GM18502 (cell line): Measurements from ENCODE around the gene RBM47.
A peak's percentile ranks its signal among the peaks of the same experiment; 100 is the strongest.
"Not testable (repeated sequence)": the region's sequence is repeated elsewhere in the genome, so short reads cannot be mapped to it uniquely, and the experiment has no call there.

Experiments
- ATAC-seq: cut with Tn5 transposase; IDR thresholded peaks from one replicate; pipeline ENCODE4 v1.9.1; 2021; ENCODE audit warnings: mild to moderate bottlenecking; ENCODE audit not compliant: unreplicated experiment, poor library complexity

RBM47 gene

DNA sequence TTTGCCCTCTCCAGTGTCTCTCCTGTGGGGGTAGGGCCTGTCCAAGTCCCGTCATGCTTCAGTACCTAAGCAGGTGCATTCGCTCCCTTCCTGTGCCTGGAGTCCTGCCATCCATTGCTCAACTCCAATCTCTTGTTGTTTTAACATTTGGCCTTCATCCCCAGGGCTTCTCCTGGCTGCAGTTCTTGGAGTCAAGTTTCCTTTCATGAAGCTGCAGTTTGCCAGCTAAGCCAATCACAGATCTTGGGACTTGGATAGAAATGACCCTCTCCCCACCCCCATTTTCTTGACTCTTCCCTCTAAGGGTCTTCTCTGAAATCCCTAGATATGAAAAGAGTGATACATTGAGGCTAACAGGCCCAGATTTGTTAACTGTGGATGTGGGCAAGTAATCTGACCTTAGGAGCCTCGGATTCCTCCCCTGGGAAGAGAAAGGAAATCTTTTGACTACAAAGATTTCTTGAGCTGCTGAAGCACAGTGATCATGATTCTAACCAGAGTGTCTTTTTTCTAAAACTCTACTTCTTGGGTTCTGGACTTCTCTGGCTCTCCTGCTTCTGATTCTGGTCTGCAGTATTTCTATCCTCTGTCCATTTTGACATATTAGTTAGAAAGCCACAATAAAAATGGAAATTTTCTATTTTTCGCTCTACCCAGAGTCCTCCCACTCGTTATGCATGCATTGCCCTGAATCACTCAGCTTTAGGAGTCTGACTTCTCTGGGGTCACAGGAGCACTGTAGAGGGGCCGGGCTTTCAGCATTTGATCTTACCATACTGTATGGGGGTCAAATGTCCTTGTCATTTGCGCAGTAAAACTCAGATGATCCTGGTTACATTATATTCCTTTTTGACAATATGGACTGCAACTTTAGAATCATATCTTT, 233.5 kb downstream of the RBM47 start:
- ATAC-seq, result no peak

DNA sequence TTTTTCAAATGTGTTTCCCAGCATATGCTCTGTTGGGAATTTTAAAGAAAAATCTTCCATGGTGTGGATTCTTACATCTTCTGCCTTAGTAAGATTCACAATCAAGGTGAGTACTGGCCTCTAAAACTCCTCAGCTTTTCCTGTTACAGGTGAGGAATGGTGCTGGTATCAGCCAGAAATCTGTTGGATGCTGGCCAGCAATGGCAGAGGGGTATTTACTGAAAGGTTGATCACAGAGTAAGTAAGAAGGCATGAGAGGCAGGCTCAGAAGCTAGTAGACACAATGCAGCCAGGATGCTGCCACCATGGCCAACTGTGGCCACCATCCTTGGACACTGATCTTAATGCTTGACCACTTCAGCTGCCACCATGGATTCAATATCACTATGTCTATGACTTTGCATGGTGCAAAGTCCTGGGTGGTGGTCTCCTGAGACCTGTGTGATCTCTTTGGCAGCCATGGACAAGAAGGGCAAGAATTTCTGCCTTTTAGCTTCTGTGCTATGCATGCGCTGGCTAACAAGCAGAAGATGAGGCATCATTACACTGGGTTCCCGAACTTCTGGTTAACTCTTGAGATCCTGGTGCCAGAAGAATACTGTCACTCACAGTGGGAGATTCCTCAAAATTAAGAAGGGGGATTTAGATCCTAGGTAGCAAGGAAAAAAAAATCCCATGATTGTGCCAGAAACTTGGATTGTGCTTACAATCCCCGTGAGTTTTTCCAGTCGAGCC, 234.3 kb downstream of the RBM47 start:
- ATAC-seq, result no peak

DNA sequence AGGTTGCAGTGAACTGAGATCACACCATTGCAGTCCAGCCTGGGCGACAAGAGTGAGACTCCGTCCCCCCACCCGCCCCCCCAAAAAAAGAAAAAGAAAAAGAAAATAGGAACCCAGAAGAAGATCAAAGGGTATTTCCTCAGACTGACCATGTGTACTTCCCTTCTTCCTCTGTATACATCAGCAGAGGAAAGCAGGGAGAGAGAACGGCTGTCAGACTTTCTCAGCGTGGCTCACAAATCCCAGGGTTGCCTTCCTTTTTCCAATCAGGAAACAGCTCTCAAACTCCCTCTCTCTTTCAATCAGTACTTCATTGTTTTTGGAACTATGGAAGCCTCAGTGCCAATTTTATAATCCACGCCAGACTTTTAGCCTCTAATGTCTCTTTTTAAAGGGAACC, 235.4 kb downstream of the RBM47 start:
- no peak for ATAC-seq

DNA sequence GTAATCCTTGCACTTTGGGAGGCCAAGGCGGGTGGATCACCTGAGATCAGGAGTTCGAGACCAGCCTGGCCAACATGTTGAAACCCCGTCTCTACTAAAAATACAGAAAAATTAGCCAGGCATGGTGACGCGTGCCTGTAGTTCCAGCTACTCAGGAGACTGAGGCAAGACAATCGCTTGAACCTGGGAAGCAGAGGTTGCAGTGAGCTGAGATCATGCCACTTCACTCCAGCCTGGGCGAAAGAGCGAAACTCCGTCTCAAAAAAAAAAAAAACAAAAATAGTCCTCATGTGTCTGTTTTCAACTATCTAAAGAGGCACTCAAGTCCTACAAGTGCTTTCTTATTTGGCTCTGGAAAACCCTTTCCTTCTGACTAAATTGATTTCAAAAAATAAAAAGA, 237.4 kb downstream of the RBM47 start:
- not testable (repeated sequence) for ATAC-seq

DNA sequence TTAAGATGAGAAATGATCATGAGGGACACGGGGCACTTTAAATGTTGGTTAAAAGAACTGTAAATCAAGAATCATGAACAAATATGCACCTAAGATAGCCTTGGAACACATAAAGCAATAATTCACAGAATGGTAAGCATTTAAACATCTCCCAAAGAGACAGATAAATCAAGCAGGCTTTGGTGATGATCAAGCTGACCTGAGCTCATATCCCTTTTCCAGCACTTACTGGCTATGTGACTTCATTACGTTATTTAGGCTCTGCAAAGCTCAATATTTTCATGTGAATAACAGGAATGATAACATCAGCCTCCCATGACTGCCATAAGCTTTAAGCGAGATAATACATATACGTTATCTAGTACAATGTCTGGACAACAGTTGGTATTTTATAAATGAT, 239.7 kb downstream of the RBM47 start:
- ATAC-seq, result no peak

DNA sequence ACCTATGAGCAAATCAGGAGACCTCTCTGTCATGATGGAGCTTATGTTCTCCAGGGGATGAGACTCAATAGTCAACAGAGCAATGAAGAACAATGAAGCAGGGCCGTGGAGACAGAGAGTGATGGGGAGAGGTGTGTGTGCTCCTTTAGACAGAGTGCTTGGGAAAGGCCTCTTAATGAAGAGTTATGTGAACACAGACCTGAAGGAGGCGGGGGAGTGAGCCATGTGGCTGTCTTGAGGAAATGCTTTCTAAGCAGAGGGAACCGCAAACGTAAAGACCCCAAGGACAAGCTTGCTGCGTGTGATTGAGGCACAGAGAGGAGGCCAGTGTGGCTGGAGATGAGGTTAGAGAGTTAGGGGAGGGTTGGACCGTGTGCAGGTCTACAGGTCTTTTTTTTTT, 241.4 kb downstream of the RBM47 start:
- no peak for ATAC-seq

DNA sequence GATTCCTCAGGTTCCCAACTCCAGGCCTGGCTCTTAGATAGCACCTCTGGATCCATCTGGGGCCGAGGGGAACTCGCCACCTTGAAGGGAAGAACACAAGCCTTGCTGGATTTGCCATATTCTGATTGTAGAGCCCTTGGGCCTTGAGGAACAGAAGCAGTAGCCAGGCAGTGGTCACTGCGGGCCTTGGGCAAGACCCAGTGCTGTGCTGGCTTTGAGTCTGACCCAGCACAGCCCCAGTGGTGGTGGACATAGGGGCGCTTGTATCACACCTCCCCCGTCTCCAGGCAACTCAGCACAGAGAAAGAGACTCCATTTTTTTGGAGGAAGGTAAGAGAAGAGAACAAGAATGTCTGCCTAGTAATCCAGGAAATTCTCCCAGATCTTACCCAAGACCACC, 249.0 kb downstream of the RBM47 start:
- no peak for ATAC-seq

DNA sequence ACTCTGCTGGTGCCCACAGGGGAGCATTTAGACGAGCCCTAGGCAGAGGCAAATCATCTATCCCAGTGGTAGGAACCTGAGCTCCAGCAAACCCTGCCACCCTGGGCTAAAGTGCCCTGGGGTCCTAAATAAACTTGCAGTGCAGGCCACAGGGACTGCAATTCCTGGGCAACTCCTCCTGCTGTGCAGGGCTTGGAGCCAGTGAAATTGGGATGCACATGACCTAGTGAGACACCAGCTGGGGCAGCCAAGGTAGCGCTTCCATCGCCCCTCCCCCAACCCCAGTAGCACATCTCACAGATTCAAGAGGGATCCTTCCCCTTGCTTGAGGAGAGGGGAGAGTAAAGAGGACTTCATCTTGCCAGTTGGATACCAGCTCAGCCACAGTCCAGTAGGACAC, 250.4 kb downstream of the RBM47 start:
- ATAC-seq, result no peak

DNA sequence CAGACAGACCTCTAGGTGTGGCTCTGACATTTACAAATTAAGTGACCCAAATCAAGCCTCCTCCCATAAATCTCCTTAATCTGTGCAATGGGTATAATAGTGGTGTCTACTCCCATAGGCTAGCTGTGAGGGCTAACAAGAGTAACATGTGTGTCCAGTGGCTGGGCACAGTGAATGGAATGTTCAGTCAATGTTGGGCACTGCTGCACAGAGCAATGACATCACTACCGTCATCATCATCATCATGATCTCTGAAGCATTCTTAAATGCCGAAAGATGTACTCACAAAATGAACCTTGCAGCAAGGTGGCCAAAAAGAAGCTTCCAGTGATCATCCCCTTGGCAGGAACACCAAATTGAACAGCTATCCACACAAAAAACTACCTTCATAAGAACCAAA, 251.0 kb downstream of the RBM47 start:
- no peak for ATAC-seq

DNA sequence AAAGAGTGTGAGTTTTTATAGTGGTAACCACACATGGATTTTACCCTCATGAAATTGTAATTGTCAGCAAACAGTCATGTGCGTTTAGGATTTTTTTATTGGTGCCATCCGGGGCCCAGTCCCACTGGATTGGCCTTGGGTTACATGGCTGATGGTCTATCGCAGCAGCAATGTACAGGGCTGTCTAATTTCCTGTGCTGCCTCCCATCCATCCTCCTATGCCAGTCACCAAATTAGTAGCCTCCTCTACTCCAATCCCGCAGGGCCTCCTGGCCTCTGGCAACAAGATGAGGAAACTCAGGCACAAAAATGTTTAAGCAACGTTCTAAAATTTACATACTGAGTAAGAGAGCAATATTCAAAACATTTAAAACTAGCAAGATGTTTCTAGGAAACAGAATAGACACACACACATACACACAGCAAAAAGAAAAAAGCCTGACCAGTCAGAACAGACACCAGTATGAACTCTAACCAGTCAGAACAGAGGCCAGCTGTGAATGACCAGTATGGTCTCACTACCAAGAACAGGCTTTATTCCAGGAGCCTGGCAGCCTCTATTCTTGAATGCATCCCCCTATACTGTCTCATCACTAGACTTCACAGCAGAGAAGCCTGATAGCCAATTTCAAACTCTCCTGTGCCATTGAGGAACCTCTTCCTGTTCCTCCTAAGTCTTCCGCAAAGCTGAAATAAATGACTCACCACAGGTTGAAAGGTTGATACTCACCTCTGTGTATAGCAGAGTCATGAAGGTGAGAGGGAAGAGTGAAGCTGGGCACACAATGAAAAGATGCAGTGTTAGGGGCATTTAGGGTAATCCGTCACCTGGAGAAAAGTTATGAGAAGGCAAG, 251.9 kb downstream of the RBM47 start:
- peak; percentile 45 for ATAC-seq

DNA sequence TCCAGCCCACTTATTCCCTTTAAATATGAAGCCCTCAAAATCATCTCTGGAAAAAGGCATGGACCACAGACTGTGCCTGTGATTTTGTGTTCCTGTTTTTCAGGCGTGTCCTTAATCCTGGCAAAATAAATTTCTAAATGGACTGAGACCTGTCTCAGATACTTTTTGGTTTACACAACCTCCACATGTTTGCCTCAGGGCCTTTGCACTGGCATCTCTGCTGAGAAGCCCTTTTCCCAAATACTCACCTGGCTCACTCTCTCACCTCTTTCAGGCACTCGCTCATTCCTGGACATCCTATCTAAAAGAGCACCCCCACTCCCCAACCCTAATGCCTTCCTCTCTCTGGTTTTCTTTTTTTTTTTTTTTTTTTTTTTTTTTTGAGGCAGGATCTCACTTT, 254.0 kb downstream of the RBM47 start:
- no peak for ATAC-seq

DNA sequence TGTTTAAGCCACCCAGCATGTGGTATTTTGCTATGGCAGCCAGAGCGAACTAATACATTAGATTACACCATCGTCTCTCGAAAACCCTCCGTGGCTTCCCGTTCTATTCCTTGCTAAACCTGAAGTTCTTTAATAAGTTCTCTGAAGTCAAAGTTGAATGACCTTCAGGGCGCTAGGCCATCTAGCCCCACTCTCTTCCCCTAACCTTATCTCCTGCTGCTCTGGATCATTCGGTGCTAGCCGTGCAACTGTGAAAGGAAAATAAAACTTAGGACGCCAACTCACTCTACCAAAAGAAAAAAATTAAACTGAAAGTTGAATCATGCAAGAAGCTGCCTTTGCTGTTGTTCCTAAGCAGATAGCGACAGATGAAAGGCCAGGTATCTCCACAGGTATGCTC, 254.6 kb downstream of the RBM47 start:
- no peak for ATAC-seq

DNA sequence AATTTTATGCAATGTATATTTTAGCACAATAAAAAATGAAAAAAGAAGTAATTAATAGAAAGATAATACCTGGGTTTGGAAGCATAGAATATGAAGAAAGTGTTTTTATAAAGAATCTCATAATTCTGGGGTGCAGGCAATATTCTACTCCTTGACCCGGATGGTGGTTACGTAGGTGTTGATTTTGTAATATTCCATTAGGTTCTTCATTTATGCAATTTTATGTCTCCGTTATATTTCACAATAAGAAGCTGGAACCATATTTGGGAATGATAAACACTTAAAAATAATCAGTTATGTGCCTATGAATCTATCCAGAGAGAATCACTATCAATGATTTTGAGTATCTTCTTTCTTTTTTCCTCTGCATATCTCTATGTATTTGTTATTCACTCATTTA, 256.0 kb downstream of the RBM47 start:
- no peak for ATAC-seq
